ENCODE measurements around the gene TMEM120A.
"Not testable (repeated sequence)": the region's sequence is repeated elsewhere in the genome, so short reads cannot be mapped to it uniquely, and the experiment has no call there.

Gene TMEM120A

DNA sequence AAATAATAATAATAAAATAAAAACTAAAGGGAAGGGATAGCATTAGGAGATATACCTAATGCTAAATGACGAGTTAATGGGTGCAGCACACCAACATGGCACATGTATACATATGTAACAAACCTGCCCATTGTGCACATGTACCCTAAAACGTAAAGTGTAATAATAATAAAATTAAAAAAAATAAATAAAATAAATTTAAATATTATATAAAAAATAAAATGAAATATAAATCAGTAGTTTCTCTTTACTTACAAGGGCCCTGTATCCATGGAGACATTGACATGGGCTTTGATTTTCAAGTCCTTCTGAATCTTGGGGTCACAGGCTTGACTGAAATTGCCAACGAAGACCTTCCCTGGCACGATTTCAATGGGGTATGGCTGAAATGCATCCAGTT is 10.6 kb upstream of the TMEM120A start:
- not testable (repeated sequence) for H3K9me3 ChIP-seq (ENCODE audit: control insufficient read depth, insufficient read depth, low read length)

DNA sequence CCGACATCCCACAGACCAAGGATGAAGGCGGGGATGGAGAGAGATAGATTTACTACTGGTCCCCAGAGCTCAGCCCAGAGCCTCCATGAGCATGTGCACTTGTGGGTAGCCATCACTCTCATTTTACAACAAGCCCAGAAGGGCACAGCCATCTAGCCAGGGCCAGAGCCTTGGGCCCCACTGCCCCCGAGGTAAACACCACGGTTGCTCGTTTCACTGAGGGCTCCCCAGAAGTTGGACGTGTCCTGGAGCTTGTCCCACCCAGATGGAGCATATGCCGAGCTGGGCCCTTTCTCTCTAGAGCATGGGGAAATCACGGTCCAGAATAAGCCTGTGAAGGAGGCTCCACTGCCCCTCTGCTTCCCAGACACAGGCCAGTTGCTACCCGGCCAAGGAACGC is 9.0 kb upstream of the TMEM120A start:
- Histone ChIP-seq H3K9ac (ENCODE audit: low read depth, low read length) (no peak overlapping the region), H3K36me3 (ENCODE audit: insufficient read depth, low read length) (no peaks in the 10 kb centered on the region), H3K4me1 (ENCODE audit: insufficient read depth, low read length) (no peaks in the 10 kb centered on the region)

More for the DNA sequence above, 10.6 kb upstream of the TMEM120A start:
- H3K9ac ChIP-seq (ENCODE audit: low read depth, low read length); H3K4me1 ChIP-seq (ENCODE audit: insufficient read depth, low read length); H3K36me3 ChIP-seq (ENCODE audit: insufficient read depth, low read length): not testable (repeated sequence)

DNA sequence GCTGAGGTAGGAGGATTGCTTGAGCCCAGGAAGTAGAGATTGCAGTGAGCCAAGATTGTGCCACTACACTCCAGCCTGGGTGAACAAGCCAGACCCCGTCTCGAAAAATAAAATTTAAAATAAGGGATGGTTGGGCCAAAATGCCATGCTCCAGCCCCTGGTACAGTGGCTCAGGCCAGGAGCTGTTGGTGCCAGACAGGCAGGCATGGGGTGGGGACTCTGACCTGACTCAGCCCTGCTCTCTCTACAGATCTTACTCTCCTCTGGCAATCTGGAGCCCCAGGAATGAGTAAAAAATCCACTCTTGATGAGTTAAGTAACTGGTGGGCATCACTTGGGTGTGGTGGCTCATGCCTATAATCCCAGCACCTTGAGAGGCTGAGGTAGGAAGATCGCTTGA is 8.4 kb upstream of the TMEM120A start:
- no peaks in the 10 kb centered on the region for H3K36me3 ChIP-seq (ENCODE audit: insufficient read depth, low read length)
- no peak overlapping the region for H3K9ac ChIP-seq (ENCODE audit: low read depth, low read length)
- no peaks in the 10 kb centered on the region for H3K9me3 ChIP-seq (ENCODE audit: control insufficient read depth, insufficient read depth, low read length)
- H3K4me1 ChIP-seq (ENCODE audit: insufficient read depth, low read length) = no peaks in the 10 kb centered on the region

More for the DNA sequence above, 9.0 kb upstream of the TMEM120A start:
- H3K9me3 ChIP-seq (ENCODE audit: control insufficient read depth, insufficient read depth, low read length) = no peaks in the 10 kb centered on the region

DNA sequence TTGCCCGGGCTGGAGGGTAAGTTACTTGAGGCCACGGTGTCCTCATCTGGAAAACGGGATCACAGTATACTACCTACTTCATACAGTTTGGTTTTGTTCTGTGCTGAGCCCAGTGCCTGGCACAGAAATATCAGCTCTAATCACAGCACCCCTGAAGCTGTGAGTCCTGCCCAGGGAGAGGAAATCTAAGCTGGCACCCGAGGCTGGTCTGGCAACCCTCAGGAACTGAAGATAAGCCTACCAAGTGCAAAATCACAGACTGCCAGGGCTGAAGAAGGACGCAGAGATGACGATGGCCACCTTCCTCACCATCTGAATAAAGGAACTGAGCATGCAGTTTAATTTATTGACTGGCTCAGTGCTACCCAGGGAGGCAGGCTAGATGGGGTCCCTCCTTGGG is 7.7 kb upstream of the TMEM120A start:
- Histone ChIP-seq H3K36me3 (ENCODE audit: insufficient read depth, low read length) (no peaks in the 10 kb centered on the region), H3K4me1 (ENCODE audit: insufficient read depth, low read length) (no peaks in the 10 kb centered on the region), H3K9ac (ENCODE audit: low read depth, low read length) (no peak overlapping the region), H3K9me3 (ENCODE audit: control insufficient read depth, insufficient read depth, low read length) (no peaks in the 10 kb centered on the region)

- Histone ChIP-seq H3K9ac (ENCODE audit: low read depth, low read length) (no peak overlapping the region), H3K4me1 (ENCODE audit: insufficient read depth, low read length) (no peaks in the 10 kb centered on the region), H3K36me3 (ENCODE audit: insufficient read depth, low read length) (no peaks in the 10 kb centered on the region), H3K9me3 (ENCODE audit: control insufficient read depth, insufficient read depth, low read length) (no peaks in the 10 kb centered on the region)
Observed at GRCh38 chr7:76000566-76000965, 6.2 kb upstream of the TMEM120A start.

GRCh38 chr7:75998038-75998437 is 3.6 kb upstream of the TMEM120A start:
- Histone ChIP-seq H3K9me3 (ENCODE audit: control insufficient read depth, insufficient read depth, low read length) (no peaks in the 10 kb centered on the region), H3K36me3 (ENCODE audit: insufficient read depth, low read length) (no peaks in the 10 kb centered on the region), H3K4me1 (ENCODE audit: insufficient read depth, low read length) (peaks cover 3% of the 10 kb centered on the region; the same call in 1 of the 2 replicates), H3K9ac (ENCODE audit: low read depth, low read length) (no peak overlapping the region)

- no peaks in the 10 kb centered on the region for H3K36me3 ChIP-seq (ENCODE audit: insufficient read depth, low read length)
- H3K4me1 ChIP-seq (ENCODE audit: insufficient read depth, low read length) = peaks cover 3% of the 10 kb centered on the region; the same call in 1 of the 2 replicates
- no peaks in the 10 kb centered on the region for H3K9me3 ChIP-seq (ENCODE audit: control insufficient read depth, insufficient read depth, low read length)
- H3K9ac ChIP-seq (ENCODE audit: low read depth, low read length) = no peak overlapping the region
Observed at GRCh38 chr7:75996476-75996875, 2.1 kb upstream of the TMEM120A start.

- Histone ChIP-seq H3K9ac (ENCODE audit: low read depth, low read length) (no peak overlapping the region), H3K9me3 (ENCODE audit: control insufficient read depth, insufficient read depth, low read length) (no peaks in the 10 kb centered on the region), H3K36me3 (ENCODE audit: insufficient read depth, low read length) (no peaks in the 10 kb centered on the region), H3K4me1 (ENCODE audit: insufficient read depth, low read length) (peaks cover 6% of the 10 kb centered on the region; the same call in 1 of the 2 replicates)
Observed at GRCh38 chr7:75995996-75996395, 1.6 kb upstream of the TMEM120A start.

- H3K4me1 ChIP-seq (ENCODE audit: insufficient read depth, low read length) = peaks cover 9% of the 10 kb centered on the region; the same call in 1 of the 2 replicates
- no peaks in the 10 kb centered on the region for H3K36me3 ChIP-seq (ENCODE audit: insufficient read depth, low read length)
- no peaks in the 10 kb centered on the region for H3K9me3 ChIP-seq (ENCODE audit: control insufficient read depth, insufficient read depth, low read length)
- peak overlapping the region; percentile 38; the same call in 1 of the 2 replicates for H3K9ac ChIP-seq (ENCODE audit: low read depth, low read length)
Observed at GRCh38 chr7:75995052-75995471, 667 bp upstream of the TMEM120A start.

GRCh38 chr7:75993689-75994387 is 557 bp downstream of the TMEM120A start:
- Histone ChIP-seq H3K36me3 (ENCODE audit: insufficient read depth, low read length) (no peaks in the 10 kb centered on the region), H3K9ac (ENCODE audit: low read depth, low read length) (peak overlapping the region; percentile 92), H3K4me1 (ENCODE audit: insufficient read depth, low read length) (peaks cover 14% of the 10 kb centered on the region; the same call in 1 of the 2 replicates), H3K9me3 (ENCODE audit: control insufficient read depth, insufficient read depth, low read length) (no peaks in the 10 kb centered on the region)

DNA sequence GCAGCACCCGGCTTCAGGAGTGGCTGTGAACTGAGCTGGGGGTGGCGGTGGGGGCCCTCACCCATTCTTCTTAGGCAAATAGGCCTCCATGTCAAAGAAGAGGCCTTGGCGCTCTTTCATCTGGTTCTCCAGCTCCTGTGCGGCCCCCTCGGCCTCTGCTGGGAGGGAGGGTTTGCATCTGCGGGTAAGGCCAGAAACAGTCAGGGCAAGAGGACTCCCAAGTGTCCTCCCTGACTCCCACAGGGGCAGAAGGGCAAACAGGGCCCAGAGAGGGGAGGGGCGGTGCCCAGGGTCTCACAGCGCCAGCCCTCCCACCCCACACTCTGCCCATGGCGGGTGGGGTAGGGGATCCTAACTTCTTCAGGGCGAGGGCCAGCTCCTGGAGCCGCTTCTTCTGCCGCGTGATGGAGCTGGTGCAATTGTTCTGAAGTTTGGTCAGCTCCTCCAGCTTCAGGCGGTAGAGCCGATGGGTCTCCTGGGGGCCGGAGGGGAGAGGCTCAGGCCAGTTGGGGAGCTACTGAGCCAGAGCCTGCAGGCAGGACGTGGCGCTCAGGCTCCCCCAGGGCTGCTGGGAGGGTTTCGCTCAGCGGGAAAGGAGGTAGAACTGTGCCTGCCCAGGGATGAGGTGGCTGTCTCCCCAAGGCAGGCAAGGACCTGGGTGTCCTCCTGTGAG is 2.2 kb downstream of the TMEM120A start:
- H3K9ac ChIP-seq (ENCODE audit: low read depth, low read length) = no peak overlapping the region
- H3K4me1 ChIP-seq (ENCODE audit: insufficient read depth, low read length) = peaks cover 14% of the 10 kb centered on the region; the same call in 1 of the 2 replicates
- no peaks in the 10 kb centered on the region; the same call in 1 of the 2 replicates for H3K36me3 ChIP-seq (ENCODE audit: insufficient read depth, low read length)
- H3K9me3 ChIP-seq (ENCODE audit: control insufficient read depth, insufficient read depth, low read length) = no peaks in the 10 kb centered on the region

GRCh38 chr7:75991531-75992082 is 2.8 kb downstream of the TMEM120A start:
- H3K9me3 ChIP-seq (ENCODE audit: control insufficient read depth, insufficient read depth, low read length) = no peaks in the 10 kb centered on the region
- peaks cover 14% of the 10 kb centered on the region; the same call in 1 of the 2 replicates for H3K4me1 ChIP-seq (ENCODE audit: insufficient read depth, low read length)
- no peaks in the 10 kb centered on the region; the same call in 1 of the 2 replicates for H3K36me3 ChIP-seq (ENCODE audit: insufficient read depth, low read length)
- H3K9ac ChIP-seq (ENCODE audit: low read depth, low read length) = no peak overlapping the region

GRCh38 chr7:75989500-75990388 is 4.7 kb downstream of the TMEM120A start:
- Histone ChIP-seq H3K9ac (ENCODE audit: low read depth, low read length) (no peak overlapping the region), H3K36me3 (ENCODE audit: insufficient read depth, low read length) (no peaks in the 10 kb centered on the region; the same call in 1 of the 2 replicates), H3K4me1 (ENCODE audit: insufficient read depth, low read length) (peaks cover 14% of the 10 kb centered on the region; the same call in 1 of the 2 replicates)

More at GRCh38 chr7:75989500-75990388, 4.7 kb downstream of the TMEM120A start:
- H3K9me3 ChIP-seq (ENCODE audit: control insufficient read depth, insufficient read depth, low read length) = no peaks in the 10 kb centered on the region
